IMR-90 (cell line): ENCODE results near the gene NDUFAF8. TPM values are rescaled to one million over a fixed set of nuclear protein-coding genes. Genes with fewer than 3 reads are reported as not detected.

ENCODE experiments used
- ATAC-seq: fragments of 200-7000 bp; cut with Tn5 transposase; 2 replicates; pipeline ENCODE4 v1.9.1; 2020; ENCODE audit warnings: low read depth, mild to moderate bottlenecking, moderate library complexity
- BruUV-seq: library from RNA; stranded (reverse); fragments of 400-500 nt; replicated peaks from 2 replicates; lab custom pipeline; 2021; lab: Mats Ljungman, UMichigan
- CTCF ChIA-PET: fragments of 300-600 bp; formaldehyde crosslinking; extraction: SDS; loops from one replicate; lab custom pipeline; 2021; ENCODE audit warnings: antibody characterized with exemption; lab: Yijun Ruan, JAX
- POLR2A ChIA-PET: fragments of 300-600 bp; sonication (Branson Sonifier 250); formaldehyde crosslinking; loops from one replicate; lab custom pipeline; 2022; ENCODE audit warnings: antibody characterized with exemption; ENCODE audit not compliant: unreplicated experiment; lab: Charles Lee
- DNase-seq: peaks from one replicate; pipeline ENCODE4 v3.0.0; 2013
- H2AFZ ChIP-seq: replicated peaks from 2 replicates; pipeline ENCODE3; 2013; ENCODE audit warnings: low read length, mild to moderate bottlenecking; ENCODE audit not compliant: poor library complexity
- H2AK5ac ChIP-seq: 2 replicates; pipeline ENCODE4 v1.6.1; 2013; ENCODE audit warnings: low read depth, low read length, inconsistent platforms
- H2AK9ac ChIP-seq: replicated peaks from 2 replicates; pipeline ENCODE3; 2013; ENCODE audit warnings: mild to moderate bottlenecking, low read depth, low read length, moderate library complexity; ENCODE audit not compliant: poor library complexity
- H2BK120ac ChIP-seq: 2 replicates; pipeline ENCODE4 v1.6.1; 2013; ENCODE audit warnings: low read depth, low read length, inconsistent platforms
- H2BK15ac ChIP-seq: 3 replicates; pipeline ENCODE4 v1.6.1; 2013; ENCODE audit warnings: low read depth, low read length, inconsistent platforms
- H2BK20ac ChIP-seq: 2 replicates; pipeline ENCODE4 v1.6.1; 2013; ENCODE audit warnings: low read depth, mild to moderate bottlenecking, inconsistent platforms, low read length, moderate library complexity
- H2BK5ac ChIP-seq: 2 replicates; pipeline ENCODE4 v1.6.1; 2013; ENCODE audit warnings: mild to moderate bottlenecking, low read depth, low read length, inconsistent platforms; ENCODE audit not compliant: poor library complexity, severe bottlenecking
- H3K14ac ChIP-seq: replicated peaks from 2 replicates; pipeline ENCODE4 v1.6.1; 2013; ENCODE audit warnings: low read depth, low read length, inconsistent platforms
- H3K18ac ChIP-seq: 2 replicates; pipeline ENCODE4 v1.6.1; 2013; ENCODE audit warnings: low read depth, low read length, control low read depth
- H3K23ac ChIP-seq: 2 replicates; pipeline ENCODE4 v1.6.1; 2013; ENCODE audit warnings: low read depth, low read length, inconsistent platforms
- H3K27ac ChIP-seq: 2 replicates; pipeline ENCODE4 v1.5.1; 2013; ENCODE audit warnings: mild to moderate bottlenecking, control low read depth, low read length; ENCODE audit not compliant: insufficient read depth
- H3K27me3 ChIP-seq: 2 replicates; pipeline ENCODE4 v1.6.1; 2013; ENCODE audit warnings: low read length; ENCODE audit not compliant: control insufficient read depth, insufficient read depth
- H3K36me3 ChIP-seq: 2 replicates; pipeline ENCODE4 v1.6.1; 2013; ENCODE audit warnings: low read length, mixed read lengths; ENCODE audit not compliant: control insufficient read depth, insufficient read depth
- H3K4ac ChIP-seq: 2 replicates; pipeline ENCODE4 v1.6.1; 2013; ENCODE audit warnings: low read depth, low read length, inconsistent platforms
- H3K4me1 ChIP-seq: 2 replicates; pipeline ENCODE4 v1.6.1; 2013; ENCODE audit warnings: low read length, mixed read lengths; ENCODE audit not compliant: control insufficient read depth, insufficient read depth
- H3K4me2 ChIP-seq: 2 replicates; pipeline ENCODE4 v1.6.1; 2013; ENCODE audit warnings: low read depth, mild to moderate bottlenecking, control low read depth, low read length, moderate library complexity
- H3K4me3 ChIP-seq: 2 replicates; pipeline ENCODE4 v1.5.1; 2013; ENCODE audit warnings: low read depth, mild to moderate bottlenecking, control low read depth, low read length, moderate library complexity; ENCODE audit not compliant: insufficient read depth
- H3K56ac ChIP-seq: 2 replicates; pipeline ENCODE4 v1.6.1; 2013; ENCODE audit warnings: low read length, inconsistent platforms; ENCODE audit not compliant: insufficient read depth; ENCODE audit errors: extremely low read depth
- H3K79me1 ChIP-seq, 2 experiments: 2 replicates each; pipeline ENCODE4 v1.6.1; 2013; ENCODE audit warnings: low read length in 2 of 2, inconsistent platforms in 1 of 2, low read depth in 1 of 2
- H3K9ac ChIP-seq: 2 replicates; pipeline ENCODE4 v1.6.1; 2013; ENCODE audit warnings: low read depth, low read length, control low read depth
- H3K9me1 ChIP-seq: 2 replicates; pipeline ENCODE4 v1.6.1; 2013; ENCODE audit warnings: low read length, inconsistent platforms; ENCODE audit not compliant: insufficient read depth
- H3K9me3 ChIP-seq: 2 replicates; pipeline ENCODE4 v1.6.1; 2013; ENCODE audit warnings: low read length; ENCODE audit not compliant: control insufficient read depth, insufficient read depth
- H4K20me1 ChIP-seq: 2 replicates; pipeline ENCODE4 v1.6.1; 2013; ENCODE audit warnings: low read length, inconsistent platforms; ENCODE audit not compliant: insufficient read depth
- H4K5ac ChIP-seq: 2 replicates; pipeline ENCODE4 v1.6.1; 2013; ENCODE audit warnings: mild to moderate bottlenecking, low read depth, low read length, control low read depth
- H4K8ac ChIP-seq, 2 experiments: 2 replicates each; pipeline ENCODE4 v1.6.1; 2013; ENCODE audit warnings: low read depth in 2 of 2, low read length in 2 of 2, control low read depth in 1 of 2, inconsistent platforms in 1 of 2
- H4K91ac ChIP-seq: 2 replicates; pipeline ENCODE4 v1.6.1; 2013; ENCODE audit warnings: low read depth, low read length, inconsistent platforms; ENCODE audit not compliant: insufficient read depth
- BHLHE40 ChIP-seq: fragments of 150-350 bp; IDR thresholded peaks from 2 replicates; pipeline ENCODE4 v1.6.1; 2016; ENCODE audit warnings: mild to moderate bottlenecking, low read depth, low read length
- CEBPB ChIP-seq: IDR thresholded peaks from 2 replicates; pipeline ENCODE4 v1.6.1; 2012; ENCODE audit warnings: low read depth, low read length, improper control_type of control experiment
- CHD1 ChIP-seq: IDR thresholded peaks from 2 replicates; pipeline ENCODE4 v1.6.1; 2012; ENCODE audit warnings: low read depth, low read length, improper control_type of control experiment
- ELK1 ChIP-seq: fragments of 150-350 bp; IDR thresholded peaks from 2 replicates; pipeline ENCODE4 v1.6.1; 2016; ENCODE audit warnings: low read depth, mild to moderate bottlenecking, low read length, moderate library complexity, borderline replicate concordance
- FOS ChIP-seq: fragments of 150-350 bp; IDR thresholded peaks from 2 replicates; pipeline ENCODE4 v1.6.1; 2016; ENCODE audit warnings: low read depth, low read length
- MAFK ChIP-seq: IDR thresholded peaks from 2 replicates; pipeline ENCODE4 v1.6.1; 2012; ENCODE audit warnings: low read depth, low read length, improper control_type of control experiment
- MAZ ChIP-seq: IDR thresholded peaks from 2 replicates; pipeline ENCODE4 v1.6.1; 2012; ENCODE audit warnings: low read depth, mild to moderate bottlenecking, low read length, improper control_type of control experiment, moderate library complexity, borderline replicate concordance
- MXI1 ChIP-seq: IDR thresholded peaks from 2 replicates; pipeline ENCODE4 v1.6.1; 2012; ENCODE audit warnings: low read depth, mild to moderate bottlenecking, low read length, moderate library complexity, borderline replicate concordance
- NFE2L2 ChIP-seq: fragments of 150-350 bp; IDR thresholded peaks from 2 replicates; pipeline ENCODE4 v1.6.1; 2016; ENCODE audit warnings: low read depth, mild to moderate bottlenecking, low read length
- POLR2A ChIP-seq: IDR thresholded peaks from 2 replicates; pipeline ENCODE4 v1.6.1; 2012; ENCODE audit warnings: mild to moderate bottlenecking, low read depth, low read length
- RAD21 ChIP-seq: IDR thresholded peaks from 2 replicates; pipeline ENCODE4 v1.6.1; 2012; ENCODE audit warnings: low read length, improper control_type of control experiment
- RCOR1 ChIP-seq: IDR thresholded peaks from 2 replicates; pipeline ENCODE4 v1.6.1; 2012; ENCODE audit warnings: mild to moderate bottlenecking, low read length, improper control_type of control experiment; ENCODE audit not compliant: insufficient replicate concordance
- RFX5 ChIP-seq: IDR thresholded peaks from 2 replicates; pipeline ENCODE4 v1.8.0; 2012; ENCODE audit warnings: low read depth, mild to moderate bottlenecking, low read length, moderate library complexity
- SMC3 ChIP-seq: fragments of 150-350 bp; IDR thresholded peaks from 2 replicates; pipeline ENCODE4 v1.6.1; 2016; ENCODE audit warnings: low read depth, mild to moderate bottlenecking, antibody characterized with exemption, low read length, moderate library complexity
- USF2 ChIP-seq: fragments of 150-350 bp; IDR thresholded peaks from 2 replicates; pipeline ENCODE4 v1.6.1; 2017; ENCODE audit warnings: mild to moderate bottlenecking, antibody characterized with exemption, low read length, low read depth
- WGBS, 2 experiments: methylation state at CpG; one replicate each; pipeline versions ENCODE4 v1.1.5 to v1.1.7; 2013; ENCODE audit warnings: missing lambda C conversion rate in 2 of 2; ENCODE audit not compliant: insufficient read length in 1 of 2; ENCODE audit errors: extremely low coverage in 2 of 2; 5-methylcytosine and 5-hydroxymethylcytosine counted together
- dilution Hi-C: fragments of 300-500 bp; cut with HindIII; formaldehyde crosslinking; loops from one replicate; pipeline ENCODE4 v1.14.3; 2018; ENCODE audit warnings: low sequenced_read_pairs; ENCODE audit not compliant: unreplicated experiment
- in situ Hi-C: fragments of 300-500 bp; cut with MboI; formaldehyde crosslinking; loops from 3 replicates; pipeline ENCODE4 v1.14.3; 2019; ENCODE audit warnings: low sequenced_read_pairs, inconsistent platforms, mixed read lengths
- intact Hi-C: fragments of 100-400 bp; cut with micrococcal nuclease; formaldehyde crosslinking; loops from 2 replicates; pipeline ENCODE4 v1.10.0; 2022
- polyA plus RNA-seq, 3 experiments: library from polyadenylated mRNA; depleted of rRNA; stranded (reverse); fragments of >200 nt; gene quantifications; 2 replicates each; pipeline ENCODE4 v1.2.3, GENCODE V29; 2012; ENCODE audit warnings: low replicate concordance in 1 of 3
- total RNA-seq: library from RNA; depleted of rRNA; stranded (reverse); fragments of >200 nt; gene quantifications from 2 replicates; pipeline ENCODE4 v1.2.3, GENCODE V29; 2012

NDUFAF8 gene
- total and polyA plus RNA-seq, 2 of the 4 experiments (the other 2 are of a cell fraction) = 11.1 to 65.0 TPM

- H4K8ac ChIP-seq = no peak overlapping the region
- intact Hi-C loops = no loop called here
- dilution Hi-C loops = no loop called here
- H2AK9ac ChIP-seq = no peak overlapping the region
- H4K20me1 ChIP-seq = no peaks in the 10 kb centered on the region; the same call in 1 of the 2 replicates
- no peak overlapping the region for H4K5ac ChIP-seq
- no peak overlapping the region for H3K56ac ChIP-seq
- ATAC-seq (no peak), DNase-seq (no peak)
- H3K27me3 ChIP-seq = no peaks in the 10 kb centered on the region
- WGBS, 2 experiments = 95% methylated on average over 32 of the region's 40 CpGs; no CpG with 5 or more reads in 1 of the 2 experiments
- H3K9me3 ChIP-seq = no peaks in the 10 kb centered on the region
- BruUV-seq = no TSS peak
- no peak overlapping the region for H2AK5ac ChIP-seq
- no peak overlapping the region for H2BK120ac ChIP-seq
- H3K18ac ChIP-seq = no peak overlapping the region
- POLR2A ChIA-PET = no interaction called here
- H3K9ac ChIP-seq = no peak overlapping the region
- H3K79me1 ChIP-seq = peaks cover 0 to 12% of the 10 kb centered on the region in 2 experiments; a peak in 3 of 4 replicates
- H2BK5ac ChIP-seq = no peak overlapping the region
- no peak overlapping the region for H3K4me3 ChIP-seq
- CTCF ChIA-PET = no interaction called here
- H4K91ac ChIP-seq = no peak overlapping the region
- H3K27ac ChIP-seq = no peak overlapping the region
- H3K4ac ChIP-seq = no peak overlapping the region
- no peak overlapping the region for H3K14ac ChIP-seq
- no peak overlapping the region for H2BK15ac ChIP-seq
- no peak overlapping the region for H2BK20ac ChIP-seq
- no peak overlapping the region for H2AFZ ChIP-seq
- no peak overlapping the region for H3K23ac ChIP-seq
- H3K36me3 ChIP-seq = peaks cover 68% of the 10 kb centered on the region
- H3K4me1 ChIP-seq = no peaks in the 10 kb centered on the region
- H3K4me2 ChIP-seq = no peak overlapping the region
- H3K9me1 ChIP-seq = peaks cover 5% of the 10 kb centered on the region; the same call in 1 of the 2 replicates
- in situ Hi-C loops = no loop called here
- TF ChIP-seq BHLHE40 (no peak), MXI1 (no peak), CHD1 (no peak), MAFK (no peak), SMC3 (no peak), RCOR1 (no peak), NFE2L2 (no peak), MAZ (no peak), POLR2A (no peak), FOS (no peak), ELK1 (no peak), RFX5 (no peak), CEBPB (no peak), USF2 (no peak), RAD21 (no peak)
These were observed 24.5 kb downstream of the NDUFAF8 start for GRCh38 chr17:81263371-81264181.
